ENCODE results near the gene ARHGAP6. TPM values are rescaled to one million over a fixed set of nuclear protein-coding genes. Genes with fewer than 3 reads are reported as not detected.
"Not testable (repeated sequence)": the region's sequence is repeated elsewhere in the genome, so short reads cannot be mapped to it uniquely, and the experiment has no call there.

ARHGAP6 gene
- total and polyA plus RNA-seq, 9 of the 15 experiments (the other 6 are each of a cell fraction or from before 2014, with no cell fraction given) = 12.5 to 63.6 (median 41.8) TPM

GRCh38 chrX:11363825-11364224 is 301.9 kb downstream of the ARHGAP6 start:
- BruUV-seq (replicated peaks); H3K9ac ChIP-seq (ENCODE audit: insufficient read depth in 1 of 2, low read depth in 2 of 2, low read length in 2 of 2); intact Hi-C loops (cut with micrococcal nuclease); H3K4me2 ChIP-seq (ENCODE audit: insufficient read depth, low read length); in situ Hi-C loops (cut with MboI); CTCF ChIA-PET (ENCODE audit: low intra/inter-chr PET ratio); ATAC-seq; H3K9me1 ChIP-seq (ENCODE audit: control insufficient read depth, insufficient read depth, low read length); H4K20me1 ChIP-seq (replicated peaks; ENCODE audit: control insufficient read depth, insufficient read depth, low read length); H3K27me3 ChIP-seq (ENCODE audit: control insufficient read depth in 2 of 2, insufficient read depth in 2 of 2, low read length in 2 of 2); FAIRE-seq; H3K4me3 ChIP-seq; H3K9me3 ChIP-seq (replicated peaks; ENCODE audit: control insufficient read depth, insufficient read depth, low read depth, low read length); H2AFZ ChIP-seq (ENCODE audit: low read depth, low read length); H3K27ac ChIP-seq (ENCODE audit: extremely low read depth, low read depth, low read length); DNase-seq (ENCODE audit: extremely low read depth in 1 of 4, low spot score in 3 of 4): not testable (repeated sequence)
- peaks cover 67% of the 10 kb centered on the region for H3K79me2 ChIP-seq (ENCODE audit: control insufficient read depth, insufficient read depth, low read length)
- POLR2A ChIA-PET = interaction anchor here (0.9 kb wide), 1 partner anchor 11 kb away, joined by 4 read pairs; no protein-coding TSS in a partner anchor
- TF ChIP-seq ZNF146 (CRISPR knock-in tag; IDR thresholded peaks at IDR 0.05; ENCODE audit: unreplicated experiment) (peak; percentile 97), KDM1A (IDR thresholded peaks at IDR 0.05) (peak in 1 of 2 experiments; percentile 30; a peak in 1 of 4 replicates), BCOR (IDR thresholded peaks at IDR 0.05) (peak; percentile 51; the same call in 1 of the 2 replicates), CBX3 (IDR thresholded peaks at IDR 0.05; ENCODE audit: borderline replicate concordance in 1 of 2, low read length in 2 of 2) (0 out of 3 replicates have a peak, but pooled peaks of 1 of the 2 experiments have one; percentile 25)
- H3K36me3 ChIP-seq (ENCODE audit: control insufficient read depth, insufficient read depth, low read length) = peaks cover 44% of the 10 kb centered on the region
- peaks cover 0 to 38% of the 10 kb centered on the region in 2 experiments; a peak in 3 of 5 replicates for H3K4me1 ChIP-seq (replicated peaks in 1 of 2; ENCODE audit: control insufficient read depth in 2 of 2, insufficient read depth in 2 of 2, low read length in 2 of 2)
- whole genome bisulfite sequencing (ENCODE audit: insufficient coverage, low coverage, missing lambda C conversion rate) = 100% methylated on average over 1 of the region's 1 CpG

- H2AFZ ChIP-seq (ENCODE audit: low read depth, low read length) = no peak overlapping the region
- no peak overlapping the region for H3K4me2 ChIP-seq (ENCODE audit: insufficient read depth, low read length)
- WGBS (ENCODE audit: insufficient coverage, low coverage, missing lambda C conversion rate) = 86% methylated on average over 4 of the region's 4 CpGs
- peaks cover 67% of the 10 kb centered on the region for H3K79me2 ChIP-seq (ENCODE audit: control insufficient read depth, insufficient read depth, low read length)
- ChIA-PET CTCF (ENCODE audit: low intra/inter-chr PET ratio) (no interaction called here), POLR2A (interaction anchor here (0.9 kb wide), 1 partner anchor 12 kb away, joined by 4 read pairs; no protein-coding TSS in a partner anchor)
- ATAC-seq = no peak
- in situ Hi-C loops (cut with MboI) = no loop called here
- no peaks in the 10 kb centered on the region for H3K9me3 ChIP-seq (replicated peaks; ENCODE audit: control insufficient read depth, insufficient read depth, low read depth, low read length)
- H3K4me3 ChIP-seq = no peak overlapping the region
- H3K27ac ChIP-seq (ENCODE audit: extremely low read depth, low read depth, low read length) = no peak overlapping the region
- intact Hi-C loops (cut with micrococcal nuclease) = no loop called here
- H3K36me3 ChIP-seq (ENCODE audit: control insufficient read depth, insufficient read depth, low read length) = peaks cover 44% of the 10 kb centered on the region
- H3K4me1 ChIP-seq (replicated peaks in 1 of 2; ENCODE audit: control insufficient read depth in 2 of 2, insufficient read depth in 2 of 2, low read length in 2 of 2) = peaks cover 0 to 32% of the 10 kb centered on the region in 2 experiments; a peak in 3 of 5 replicates
- H3K9me1 ChIP-seq (ENCODE audit: control insufficient read depth, insufficient read depth, low read length) = no peaks in the 10 kb centered on the region
- H3K9ac ChIP-seq (ENCODE audit: insufficient read depth in 1 of 2, low read depth in 2 of 2, low read length in 2 of 2) = no peak overlapping the region
- H4K20me1 ChIP-seq (replicated peaks; ENCODE audit: control insufficient read depth, insufficient read depth, low read length) = no peaks in the 10 kb centered on the region
- H3K27me3 ChIP-seq (ENCODE audit: control insufficient read depth in 2 of 2, insufficient read depth in 2 of 2, low read length in 2 of 2) = no peaks in the 10 kb centered on the region
- no TSS peak for BruUV-seq (replicated peaks)
- FAIRE-seq = no peak
- DNase-seq (ENCODE audit: extremely low read depth in 1 of 4, low spot score in 3 of 4) = no peak
These were observed 302.6 kb downstream of the ARHGAP6 start for GRCh38 chrX:11363069-11363594.
